ENCODE results near the gene KRTAP10-9. TPM values are rescaled to one million over a fixed set of nuclear protein-coding genes. Genes with fewer than 3 reads are reported as not detected.
"Not testable (repeated sequence)": the region's sequence is repeated elsewhere in the genome, so short reads cannot be mapped to it uniquely, and the experiment has no call there.

The KRTAP10-9 gene, protein sequence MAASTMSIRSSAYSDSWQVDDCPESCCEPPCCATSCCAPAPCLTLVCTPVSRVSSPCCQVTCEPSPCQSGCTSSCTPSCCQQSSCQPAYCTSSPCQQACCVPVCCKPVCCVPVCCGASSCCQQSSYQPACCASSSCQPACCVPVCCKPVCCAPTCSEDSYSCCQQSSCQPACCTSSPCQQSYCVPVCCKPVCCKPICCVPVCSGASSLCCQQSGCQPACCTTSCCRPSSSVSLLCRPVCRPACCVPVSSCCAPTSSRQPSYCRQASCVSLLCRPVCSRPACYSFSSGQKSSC
- total RNA-seq: not detected

DNA sequence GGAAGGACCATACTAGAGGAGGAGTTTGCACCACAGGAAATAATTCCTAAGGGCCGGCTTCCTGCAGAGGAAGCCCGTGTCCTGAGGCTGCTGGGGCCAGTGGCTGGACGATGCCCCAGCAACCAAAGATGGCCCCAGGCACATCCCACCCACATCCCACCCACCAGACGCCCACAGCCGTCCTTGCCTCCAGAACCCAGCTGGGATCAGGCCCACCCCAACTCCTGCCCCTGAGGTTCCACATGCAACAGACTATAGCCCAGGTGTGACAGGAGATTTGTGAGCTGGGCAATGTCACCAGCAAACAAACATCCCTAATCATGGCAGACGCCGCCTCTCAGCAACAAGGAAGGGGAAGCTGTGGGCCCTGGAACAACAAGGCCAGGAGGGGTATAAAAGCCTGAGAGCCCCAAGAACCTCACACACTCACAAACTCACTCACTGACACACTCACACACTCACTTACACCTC, at the start of gene KRTAP10-9:
Gene KRTAP10-9, plus strand, starts transcription at position 421 of the 471 bp plus-strand sequence. CDS start 79 bp downstream, outside the sequence.
- TF ChIP-seq, protein P1, sequence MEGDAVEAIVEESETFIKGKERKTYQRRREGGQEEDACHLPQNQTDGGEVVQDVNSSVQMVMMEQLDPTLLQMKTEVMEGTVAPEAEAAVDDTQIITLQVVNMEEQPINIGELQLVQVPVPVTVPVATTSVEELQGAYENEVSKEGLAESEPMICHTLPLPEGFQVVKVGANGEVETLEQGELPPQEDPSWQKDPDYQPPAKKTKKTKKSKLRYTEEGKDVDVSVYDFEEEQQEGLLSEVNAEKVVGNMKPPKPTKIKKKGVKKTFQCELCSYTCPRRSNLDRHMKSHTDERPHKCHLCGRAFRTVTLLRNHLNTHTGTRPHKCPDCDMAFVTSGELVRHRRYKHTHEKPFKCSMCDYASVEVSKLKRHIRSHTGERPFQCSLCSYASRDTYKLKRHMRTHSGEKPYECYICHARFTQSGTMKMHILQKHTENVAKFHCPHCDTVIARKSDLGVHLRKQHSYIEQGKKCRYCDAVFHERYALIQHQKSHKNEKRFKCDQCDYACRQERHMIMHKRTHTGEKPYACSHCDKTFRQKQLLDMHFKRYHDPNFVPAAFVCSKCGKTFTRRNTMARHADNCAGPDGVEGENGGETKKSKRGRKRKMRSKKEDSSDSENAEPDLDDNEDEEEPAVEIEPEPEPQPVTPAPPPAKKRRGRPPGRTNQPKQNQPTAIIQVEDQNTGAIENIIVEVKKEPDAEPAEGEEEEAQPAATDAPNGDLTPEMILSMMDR (IDR thresholded peaks at IDR 0.05; ENCODE audit: low read depth): no peak

DNA sequence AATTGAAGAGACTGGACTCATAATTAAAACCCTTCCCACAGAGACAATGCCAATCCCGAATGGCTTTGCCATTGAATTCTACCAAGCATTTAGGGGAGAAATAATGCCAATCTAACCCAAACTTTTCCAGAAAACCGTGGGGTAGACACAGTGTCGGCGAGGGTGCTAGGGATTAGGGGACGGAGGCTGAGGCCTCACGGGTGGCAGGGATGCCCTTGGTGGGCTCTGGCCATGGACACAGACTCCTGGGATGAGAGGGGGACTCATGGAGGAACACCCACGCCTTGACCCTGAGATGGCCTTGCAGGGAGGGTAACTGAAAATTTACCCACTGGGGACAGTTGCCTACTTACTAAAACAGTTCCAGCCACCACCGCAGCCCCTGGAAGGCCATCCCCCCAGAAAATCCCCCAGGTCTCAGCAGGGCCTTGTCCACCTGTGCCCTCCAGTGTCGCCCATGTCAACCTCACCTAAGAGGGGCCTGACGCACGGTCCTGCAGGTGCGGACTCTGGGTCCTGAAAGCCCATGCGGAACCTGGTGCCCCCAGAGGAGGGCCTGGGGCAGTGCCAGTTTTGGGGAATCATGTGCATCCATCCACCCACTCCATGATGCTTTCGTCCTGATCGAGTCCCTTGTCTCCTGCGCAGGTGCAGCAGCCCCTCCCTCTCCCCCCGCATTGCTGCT, 48.4 kb upstream of the KRTAP10-9 start:
- TF ChIP-seq, protein P1 (IDR thresholded peaks at IDR 0.05; ENCODE audit: low read depth): no peak

DNA sequence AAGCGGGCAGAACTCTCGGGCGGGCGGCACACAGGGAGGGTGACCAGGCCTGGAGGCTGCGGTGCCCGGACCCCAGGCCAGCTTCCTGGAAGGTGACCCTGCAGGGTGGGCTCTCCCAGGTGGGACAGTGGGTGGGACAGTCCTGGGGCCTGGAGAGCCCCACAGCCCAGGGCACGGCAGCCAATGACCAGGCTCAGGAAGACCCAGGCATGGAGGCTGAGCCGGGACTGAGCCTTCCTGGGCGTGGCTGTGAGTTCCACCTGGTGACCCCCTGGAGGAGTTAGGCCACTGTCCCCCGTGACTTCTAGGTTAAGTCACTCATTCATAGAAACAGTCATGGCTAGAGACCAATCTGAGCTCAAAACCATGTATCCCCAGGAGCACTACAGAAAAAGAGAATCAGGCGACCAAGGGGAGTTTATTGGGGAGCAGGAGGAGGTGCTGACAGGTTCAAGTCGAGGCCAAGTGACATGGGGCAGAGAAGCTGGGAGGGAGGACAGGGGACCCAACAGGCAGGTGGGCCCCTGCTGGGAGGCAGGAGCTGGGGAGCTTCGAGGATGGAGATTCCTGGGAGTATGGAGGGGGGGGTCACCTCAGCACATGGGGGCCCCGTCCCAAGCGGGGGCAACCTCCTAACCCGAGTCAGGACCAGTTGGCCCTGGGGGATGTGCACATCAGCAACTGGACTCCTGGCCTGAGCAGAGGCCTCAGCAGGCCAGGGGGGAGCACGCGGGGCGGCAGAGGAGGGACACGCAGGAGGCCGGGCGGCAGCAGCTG, 47.6 kb upstream of the KRTAP10-9 start:
- TF ChIP-seq, protein P1 (IDR thresholded peaks at IDR 0.05; ENCODE audit: low read depth): no peak

DNA sequence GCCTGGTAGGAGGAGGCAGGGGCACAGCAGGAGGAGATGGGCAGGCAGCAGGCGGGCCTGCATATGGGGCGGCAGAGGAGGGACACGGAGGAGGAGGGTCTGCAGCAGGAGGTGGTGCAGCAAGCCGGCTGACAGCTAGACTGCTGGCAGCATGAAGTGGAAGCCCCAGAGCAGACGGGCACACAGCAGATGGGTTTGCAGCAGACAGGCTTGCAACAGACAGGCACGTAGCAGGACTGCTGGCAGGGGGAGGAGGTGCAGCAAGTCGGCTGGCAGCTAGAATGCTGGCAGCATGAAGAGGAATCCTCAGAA, 47.1 kb upstream of the KRTAP10-9 start:
- TF ChIP-seq, protein P1 (IDR thresholded peaks at IDR 0.05; ENCODE audit: low read depth): no peak

DNA sequence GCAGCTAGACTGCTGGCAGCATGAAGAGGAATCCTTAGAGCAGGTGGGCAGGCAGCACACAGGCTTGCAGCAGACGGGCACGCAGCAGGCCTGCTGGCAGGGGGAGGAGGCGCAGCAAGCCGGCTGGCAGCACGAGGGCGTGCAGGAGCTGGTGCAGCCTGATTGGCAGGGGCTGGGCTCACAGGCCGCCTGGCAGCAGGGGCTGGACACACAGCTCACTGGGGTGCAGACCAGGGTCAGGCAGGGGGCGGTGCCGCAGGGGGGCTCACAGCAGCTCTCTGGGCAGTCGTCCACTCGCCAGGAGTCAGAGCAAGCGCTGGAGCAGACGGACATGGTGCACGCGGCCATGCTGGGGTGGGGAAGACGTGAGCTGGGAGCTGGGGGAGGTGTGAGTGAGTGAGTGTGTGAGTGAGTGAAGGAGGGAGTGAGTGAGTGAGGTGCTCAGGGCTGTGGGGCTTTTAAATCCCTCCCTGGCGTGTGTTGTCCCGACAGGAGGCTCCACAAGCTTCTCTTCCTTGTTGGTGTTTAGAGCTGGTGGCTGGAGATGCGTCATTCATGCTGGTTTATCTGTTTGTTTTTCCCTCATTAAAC, 46.6 kb upstream of the KRTAP10-9 start, which contains the start of gene KRTAP10-5:
Gene KRTAP10-5, minus strand, starts transcription at position 374 of the 591 bp plus-strand sequence. Its CDS starts 26 bp downstream, at position 348.
- TF ChIP-seq, protein P1 (IDR thresholded peaks at IDR 0.05; ENCODE audit: low read depth): not testable (repeated sequence)

DNA sequence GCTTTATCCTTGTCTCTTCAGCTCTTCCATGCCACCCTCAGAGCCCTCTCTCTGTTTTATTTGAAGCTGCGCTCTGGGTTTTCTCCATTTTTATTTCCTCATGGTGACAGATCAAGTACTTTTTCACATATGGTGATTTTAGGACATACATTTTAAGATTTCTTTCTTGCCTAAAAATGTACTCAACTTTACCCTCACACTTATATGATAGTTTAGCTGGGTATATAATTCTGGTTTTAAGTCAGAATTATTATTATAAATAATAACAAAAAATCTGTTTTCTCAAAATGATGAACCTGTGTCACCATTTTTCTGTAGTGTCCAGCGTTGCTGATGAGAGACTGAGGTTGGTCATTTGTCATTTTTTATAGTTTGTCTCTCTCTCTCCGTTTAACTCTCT, 45.7 kb upstream of the KRTAP10-9 start:
- TF ChIP-seq, protein P1 (IDR thresholded peaks at IDR 0.05; ENCODE audit: low read depth): no peak

Measured in subcutaneous adipose tissue (tissue), 4 donors.